Right lobe of liver (tissue), 4 donors: ENCODE measurements around the gene DNAH10.

ENCODE experiments used
- POLR2A ChIP-seq: fragments of 450-650 bp; IDR thresholded peaks from one replicate; pipeline ENCODE4 v1.6.1; 2017; ENCODE audit warnings: antibody characterized with exemption, mild to moderate bottlenecking
- TF ChIP-seq, protein P1 (sequence below), 4 donors: fragments of 200-600 bp in 3 of 4; fragments of 450-650 bp in 1 of 4; IDR thresholded peaks; one replicate each; pipeline versions ENCODE4 v1.5.1 to v1.8.0; 2016 to 2022; ENCODE audit warnings: antibody characterized with exemption in 4 of 4, mild to moderate bottlenecking in 2 of 4
- donor health status: DM: no; HTN: no; CAD: no.
- donor health status: DM: no; HTN: no; CAD: no.
- donor health status: DM: no; HTN: yes; CAD: no.

DNA sequence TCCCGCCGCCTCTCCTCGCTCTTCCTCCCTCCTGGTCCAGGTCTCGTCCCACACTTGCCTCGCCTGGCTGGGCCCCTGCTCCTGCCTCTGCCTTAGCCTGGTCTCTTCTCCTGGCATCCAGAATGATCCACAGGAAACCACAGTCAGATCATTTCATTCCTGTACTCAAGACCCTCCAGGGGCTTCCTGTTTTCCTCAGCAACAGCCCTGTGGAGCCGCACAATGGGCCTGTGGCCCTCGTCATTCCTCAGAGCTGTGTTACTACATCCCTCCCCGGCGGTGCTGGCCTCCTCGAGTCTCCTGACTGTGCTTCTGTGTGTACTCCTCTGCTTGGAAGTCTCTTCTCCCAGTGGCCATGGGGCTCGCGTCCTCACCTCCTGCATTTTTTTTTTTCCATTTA lies 29.9 kb upstream of the DNAH10 start:
- TF ChIP-seq, protein P1, sequence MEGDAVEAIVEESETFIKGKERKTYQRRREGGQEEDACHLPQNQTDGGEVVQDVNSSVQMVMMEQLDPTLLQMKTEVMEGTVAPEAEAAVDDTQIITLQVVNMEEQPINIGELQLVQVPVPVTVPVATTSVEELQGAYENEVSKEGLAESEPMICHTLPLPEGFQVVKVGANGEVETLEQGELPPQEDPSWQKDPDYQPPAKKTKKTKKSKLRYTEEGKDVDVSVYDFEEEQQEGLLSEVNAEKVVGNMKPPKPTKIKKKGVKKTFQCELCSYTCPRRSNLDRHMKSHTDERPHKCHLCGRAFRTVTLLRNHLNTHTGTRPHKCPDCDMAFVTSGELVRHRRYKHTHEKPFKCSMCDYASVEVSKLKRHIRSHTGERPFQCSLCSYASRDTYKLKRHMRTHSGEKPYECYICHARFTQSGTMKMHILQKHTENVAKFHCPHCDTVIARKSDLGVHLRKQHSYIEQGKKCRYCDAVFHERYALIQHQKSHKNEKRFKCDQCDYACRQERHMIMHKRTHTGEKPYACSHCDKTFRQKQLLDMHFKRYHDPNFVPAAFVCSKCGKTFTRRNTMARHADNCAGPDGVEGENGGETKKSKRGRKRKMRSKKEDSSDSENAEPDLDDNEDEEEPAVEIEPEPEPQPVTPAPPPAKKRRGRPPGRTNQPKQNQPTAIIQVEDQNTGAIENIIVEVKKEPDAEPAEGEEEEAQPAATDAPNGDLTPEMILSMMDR (IDR thresholded peaks at IDR 0.05): no peak
- TF ChIP-seq POLR2A: no peak
